Measurements from ENCODE around the gene VPS8. TPM values are rescaled to one million over a fixed set of nuclear protein-coding genes. Genes with fewer than 3 reads are reported as not detected.

VPS8 gene
- total RNA-seq, 4 donors from 2014 or later: 32.5 to 63.7 (median 45.6) TPM

DNA sequence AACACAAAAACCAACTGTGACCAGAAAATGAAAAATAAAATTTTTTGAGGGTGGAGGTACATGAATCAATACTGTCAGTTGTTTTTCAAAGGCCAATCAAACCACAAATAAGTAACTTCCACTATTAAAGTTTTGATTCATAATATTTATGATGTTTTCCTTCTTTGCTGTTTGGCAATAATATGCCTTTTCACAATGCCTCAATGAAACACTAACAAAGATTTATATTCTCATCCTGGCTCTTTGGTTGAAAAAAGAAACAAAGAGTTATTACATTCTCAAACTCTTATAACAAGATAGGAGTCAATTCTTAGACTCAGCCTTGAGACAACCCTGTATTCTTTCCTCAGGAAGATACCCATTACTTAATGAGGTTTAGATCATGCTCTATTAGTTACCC is 277.8 kb downstream of the VPS8 start:
- no peak for TF ChIP-seq CTCF (IDR thresholded peaks at IDR 0.05)
- DNase-seq (ENCODE audit: low spot score) (no peak), ATAC-seq (ENCODE audit: low FRiP score) (no peak)

DNA sequence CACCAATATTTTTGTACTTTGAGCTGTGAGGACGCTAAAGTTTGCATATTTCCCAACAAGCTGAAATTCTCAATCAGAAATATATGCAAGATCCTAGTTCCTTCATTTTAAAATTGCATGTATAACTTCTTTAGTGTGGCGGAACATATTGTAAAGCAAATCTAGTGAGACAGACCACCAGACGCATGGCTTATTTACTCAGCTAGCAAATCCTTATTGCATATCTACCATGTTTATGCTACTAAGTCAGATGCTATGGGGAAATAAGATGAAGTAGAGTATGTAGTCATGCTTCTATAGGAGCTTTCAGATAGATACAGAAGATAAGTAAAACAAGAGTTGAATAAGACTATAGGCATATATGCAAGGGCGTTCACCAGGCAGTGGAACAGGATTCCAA is 278.8 kb downstream of the VPS8 start:
- no peak for TF ChIP-seq CTCF (IDR thresholded peaks at IDR 0.05)
- ATAC-seq (ENCODE audit: low FRiP score) (no peak), DNase-seq (ENCODE audit: low spot score) (no peak)

GRCh38 chr3:185093116-185093515 is 281.1 kb downstream of the VPS8 start:
- DNase-seq (ENCODE audit: low spot score): no peak
- ATAC-seq (ENCODE audit: low FRiP score): no peak
- no peak for TF ChIP-seq CTCF (IDR thresholded peaks at IDR 0.05)

DNA sequence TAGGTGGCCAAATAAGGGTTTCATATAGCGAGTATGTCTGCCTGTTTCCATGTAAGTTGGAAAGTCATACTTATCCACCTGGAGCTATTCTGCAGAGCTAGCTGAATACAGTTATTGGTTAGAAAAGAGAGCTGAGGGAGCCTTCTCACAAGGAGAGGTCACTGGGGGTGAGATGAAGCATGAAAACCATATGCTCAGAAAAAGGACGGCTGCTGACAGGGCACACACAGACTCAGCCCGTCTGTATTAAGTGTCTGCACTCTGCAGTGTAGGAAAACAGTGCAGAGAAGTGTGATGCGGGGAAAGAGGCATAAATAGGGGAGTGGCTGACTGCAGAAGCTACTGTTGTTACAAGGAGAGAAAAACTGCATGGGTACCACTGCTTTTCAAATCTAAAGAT is 282.7 kb downstream of the VPS8 start:
- ATAC-seq (ENCODE audit: low FRiP score): no peak
- DNase-seq (ENCODE audit: low spot score): no peak
- TF ChIP-seq CTCF (IDR thresholded peaks at IDR 0.05): no peak

Other genes starting within 250 kb of the VPS8 start
- gene MAGEF1, start 100.1 kb upstream of the VPS8 start, total RNA-seq: 10 to 100 TPM in 3 of 4 donors, 1 to 10 TPM in 1; 9.8 to 23.1 (median 18.2) TPM